ENCODE data around the gene APOLD1. TPM values are rescaled to one million over a fixed set of nuclear protein-coding genes. Genes with fewer than 3 reads are reported as not detected.
"Not testable (repeated sequence)": the region's sequence is repeated elsewhere in the genome, so short reads cannot be mapped to it uniquely, and the experiment has no call there.

Gene APOLD1
- total RNA-seq, 1 experiment from 2014 or later: 6.4 TPM

DNA sequence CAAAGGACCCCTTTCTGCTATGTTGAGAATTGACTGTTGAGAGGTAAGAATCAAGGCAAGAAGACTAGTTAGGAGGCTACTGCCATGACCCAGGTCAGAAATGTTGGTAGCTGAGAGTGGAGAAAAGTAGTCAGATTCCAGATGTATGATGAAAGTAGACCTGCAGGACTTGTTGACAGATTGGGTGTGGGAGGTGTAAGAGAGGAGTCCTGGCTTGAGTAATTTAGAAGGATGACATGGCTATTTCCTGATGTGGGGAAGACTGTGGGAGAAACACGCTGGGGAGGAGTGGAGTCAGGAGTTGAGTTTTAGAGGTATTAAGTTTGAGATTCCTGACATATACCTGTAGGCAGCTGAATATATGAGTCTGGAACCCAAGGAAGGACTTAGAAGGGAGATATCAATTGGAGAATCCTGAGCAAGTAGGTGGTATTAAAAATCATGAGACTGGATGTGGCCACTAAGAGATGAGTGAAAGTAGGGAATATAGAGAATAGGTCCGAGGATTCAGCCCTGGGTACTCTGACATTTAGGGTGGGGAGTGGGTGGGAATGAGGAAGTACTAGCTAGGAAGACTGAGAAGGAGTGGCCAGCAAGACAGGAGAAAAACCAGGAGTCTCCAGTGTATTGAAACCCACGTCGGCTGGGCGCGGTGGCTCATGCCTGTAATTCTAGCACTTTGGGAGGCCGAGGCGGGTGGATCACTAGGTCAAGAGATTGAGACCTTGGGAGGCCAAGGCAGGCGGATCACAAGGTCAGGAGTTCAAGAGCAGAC is 15.1 kb downstream of the APOLD1 start:
- no peaks in the 10 kb centered on the region for H3K36me3 ChIP-seq (ENCODE audit: insufficient read depth, low read length, poor library complexity, severe bottlenecking)
- ChIA-PET POLR2A (ENCODE audit: low non-redundant PET) (no interaction called here), CTCF (no interaction called here)
- H3K4me1 ChIP-seq (ENCODE audit: insufficient read depth, low read length, poor library complexity, severe bottlenecking): no peaks in the 10 kb centered on the region
- no TSS peak for BruUV-seq (replicated peaks)
- intact Hi-C loops (cut with micrococcal nuclease; ENCODE audit: unreplicated experiment): no loop called here
- H3K4me3 ChIP-seq (ENCODE audit: low read depth, low read length, poor library complexity, severe bottlenecking): no peak overlapping the region
- no peak overlapping the region for H3K27ac ChIP-seq (ENCODE audit: low read depth, low read length, poor library complexity, severe bottlenecking)
- H3K9me3 ChIP-seq (ENCODE audit: low read depth, low read length, poor library complexity, severe bottlenecking): no peaks in the 10 kb centered on the region
- TF ChIP-seq EZH2 (IDR thresholded peaks at IDR 0.05; ENCODE audit: borderline replicate concordance, low read depth, low read length, poor library complexity, severe bottlenecking): no peak
- TF ChIP-seq, protein P1, sequence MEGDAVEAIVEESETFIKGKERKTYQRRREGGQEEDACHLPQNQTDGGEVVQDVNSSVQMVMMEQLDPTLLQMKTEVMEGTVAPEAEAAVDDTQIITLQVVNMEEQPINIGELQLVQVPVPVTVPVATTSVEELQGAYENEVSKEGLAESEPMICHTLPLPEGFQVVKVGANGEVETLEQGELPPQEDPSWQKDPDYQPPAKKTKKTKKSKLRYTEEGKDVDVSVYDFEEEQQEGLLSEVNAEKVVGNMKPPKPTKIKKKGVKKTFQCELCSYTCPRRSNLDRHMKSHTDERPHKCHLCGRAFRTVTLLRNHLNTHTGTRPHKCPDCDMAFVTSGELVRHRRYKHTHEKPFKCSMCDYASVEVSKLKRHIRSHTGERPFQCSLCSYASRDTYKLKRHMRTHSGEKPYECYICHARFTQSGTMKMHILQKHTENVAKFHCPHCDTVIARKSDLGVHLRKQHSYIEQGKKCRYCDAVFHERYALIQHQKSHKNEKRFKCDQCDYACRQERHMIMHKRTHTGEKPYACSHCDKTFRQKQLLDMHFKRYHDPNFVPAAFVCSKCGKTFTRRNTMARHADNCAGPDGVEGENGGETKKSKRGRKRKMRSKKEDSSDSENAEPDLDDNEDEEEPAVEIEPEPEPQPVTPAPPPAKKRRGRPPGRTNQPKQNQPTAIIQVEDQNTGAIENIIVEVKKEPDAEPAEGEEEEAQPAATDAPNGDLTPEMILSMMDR (conservative IDR thresholded peaks at IDR 0.05; ENCODE audit: low read depth, low read length): no peak
- no peaks in the 10 kb centered on the region for H3K27me3 ChIP-seq (replicated peaks; ENCODE audit: insufficient read depth, low read depth, low read length, poor library complexity)
- DNase-seq (ENCODE audit: low spot score): no peak

- POLR2A ChIA-PET (ENCODE audit: low non-redundant PET); CTCF ChIA-PET: not testable (repeated sequence)
Measured at GRCh38 chr12:12801656-12802055, 16.2 kb downstream of the APOLD1 start.

DNA sequence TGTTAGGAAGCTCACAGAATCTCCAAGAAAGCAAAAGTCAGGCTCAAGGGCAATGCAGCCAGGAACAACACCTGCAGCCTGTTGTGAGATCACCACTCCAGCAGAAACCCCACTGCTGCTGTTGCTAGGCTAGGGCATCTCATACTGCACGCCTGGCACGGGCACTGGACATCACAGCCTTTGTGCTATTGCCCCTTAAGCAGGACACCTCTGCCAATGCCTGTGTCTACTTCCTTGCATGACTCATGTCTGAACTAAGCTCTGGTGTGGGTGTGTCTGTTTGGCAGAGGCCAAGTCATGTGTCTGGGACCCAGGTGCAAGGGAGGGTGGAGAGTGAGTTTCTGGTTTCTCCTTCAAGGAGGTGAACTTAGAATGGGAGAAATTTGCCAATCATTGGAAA is 17.7 kb downstream of the APOLD1 start:
- intact Hi-C loops (cut with micrococcal nuclease; ENCODE audit: unreplicated experiment): no loop called here
- TF ChIP-seq, protein P1 (conservative IDR thresholded peaks at IDR 0.05; ENCODE audit: low read depth, low read length): no peak
- TF ChIP-seq EZH2 (IDR thresholded peaks at IDR 0.05; ENCODE audit: borderline replicate concordance, low read depth, low read length, poor library complexity, severe bottlenecking): no peak
- no peak overlapping the region for H3K27ac ChIP-seq (ENCODE audit: low read depth, low read length, poor library complexity, severe bottlenecking)
- no peak for DNase-seq (ENCODE audit: low spot score)
- POLR2A ChIA-PET (ENCODE audit: low non-redundant PET): no interaction called here
- H3K36me3 ChIP-seq (ENCODE audit: insufficient read depth, low read length, poor library complexity, severe bottlenecking): no peaks in the 10 kb centered on the region
- H3K4me1 ChIP-seq (ENCODE audit: insufficient read depth, low read length, poor library complexity, severe bottlenecking): peaks cover 11% of the 10 kb centered on the region
- H3K9me3 ChIP-seq (ENCODE audit: low read depth, low read length, poor library complexity, severe bottlenecking): no peaks in the 10 kb centered on the region
- CTCF ChIA-PET: interaction anchor here (0.7 kb wide), 1 partner anchor 113 kb away, joined by 8 read pairs; no protein-coding TSS in a partner anchor
- no TSS peak for BruUV-seq (replicated peaks)
- H3K4me3 ChIP-seq (ENCODE audit: low read depth, low read length, poor library complexity, severe bottlenecking): no peak overlapping the region
- no peaks in the 10 kb centered on the region for H3K27me3 ChIP-seq (replicated peaks; ENCODE audit: insufficient read depth, low read depth, low read length, poor library complexity)

More at GRCh38 chr12:12801656-12802055, 16.2 kb downstream of the APOLD1 start:
- H3K4me1 ChIP-seq (ENCODE audit: insufficient read depth, low read length, poor library complexity, severe bottlenecking); intact Hi-C loops (cut with micrococcal nuclease; ENCODE audit: unreplicated experiment); DNase-seq (ENCODE audit: low spot score); H3K9me3 ChIP-seq (ENCODE audit: low read depth, low read length, poor library complexity, severe bottlenecking); H3K36me3 ChIP-seq (ENCODE audit: insufficient read depth, low read length, poor library complexity, severe bottlenecking); H3K27ac ChIP-seq (ENCODE audit: low read depth, low read length, poor library complexity, severe bottlenecking); BruUV-seq (replicated peaks); H3K4me3 ChIP-seq (ENCODE audit: low read depth, low read length, poor library complexity, severe bottlenecking); H3K27me3 ChIP-seq (replicated peaks; ENCODE audit: insufficient read depth, low read depth, low read length, poor library complexity): not testable (repeated sequence)

DNA sequence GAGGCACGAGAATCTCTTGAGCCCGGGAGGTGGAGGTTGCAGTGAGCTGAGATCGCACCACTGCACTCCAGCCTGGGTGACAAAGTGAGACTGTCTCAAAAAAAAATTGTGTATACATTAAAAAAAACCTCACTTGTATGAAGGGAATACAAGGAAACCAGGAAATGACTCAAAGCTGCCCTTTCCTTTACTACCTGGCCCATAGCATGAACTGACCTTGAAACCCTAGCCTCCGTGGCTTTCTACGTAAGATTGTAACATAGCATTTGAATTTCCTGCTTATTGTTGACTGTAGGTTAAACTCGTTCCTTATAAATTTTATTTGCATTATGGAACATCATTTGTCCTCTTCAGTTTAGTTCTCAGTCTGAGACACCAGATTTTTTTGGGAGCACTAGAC is 18.6 kb downstream of the APOLD1 start:
- ChIA-PET POLR2A (ENCODE audit: low non-redundant PET) (no interaction called here), CTCF (no interaction called here)
- TF ChIP-seq, protein P1 (conservative IDR thresholded peaks at IDR 0.05; ENCODE audit: low read depth, low read length): no peak
- no peak for TF ChIP-seq EZH2 (IDR thresholded peaks at IDR 0.05; ENCODE audit: borderline replicate concordance, low read depth, low read length, poor library complexity, severe bottlenecking)
- H3K36me3 ChIP-seq (ENCODE audit: insufficient read depth, low read length, poor library complexity, severe bottlenecking): no peaks in the 10 kb centered on the region
- no peak for DNase-seq (ENCODE audit: low spot score)
- H3K9me3 ChIP-seq (ENCODE audit: low read depth, low read length, poor library complexity, severe bottlenecking): no peaks in the 10 kb centered on the region
- H3K4me1 ChIP-seq (ENCODE audit: insufficient read depth, low read length, poor library complexity, severe bottlenecking): peaks cover 15% of the 10 kb centered on the region
- no peak overlapping the region for H3K27ac ChIP-seq (ENCODE audit: low read depth, low read length, poor library complexity, severe bottlenecking)
- intact Hi-C loops (cut with micrococcal nuclease; ENCODE audit: unreplicated experiment): no loop called here
- H3K4me3 ChIP-seq (ENCODE audit: low read depth, low read length, poor library complexity, severe bottlenecking): no peak overlapping the region
- no peaks in the 10 kb centered on the region for H3K27me3 ChIP-seq (replicated peaks; ENCODE audit: insufficient read depth, low read depth, low read length, poor library complexity)
- no TSS peak for BruUV-seq (replicated peaks)

Measured in A673 (cell line).